HG02943 (cell line): Measurements from ENCODE around the gene NCR1.
"Not testable (repeated sequence)": the region's sequence is repeated elsewhere in the genome, so short reads cannot be mapped to it uniquely, and the experiment has no call there.

Experiments used
- ATAC-seq: cut with Tn5 transposase; IDR thresholded peaks from one replicate; pipeline ENCODE4 v1.9.1; 2021; ENCODE audit warnings: mild to moderate bottlenecking, low read depth, moderate library complexity; ENCODE audit not compliant: unreplicated experiment

Gene NCR1

GRCh38 chr19:54905803-54906511 is at the start of gene NCR1:
Gene NCR1, plus strand, starts transcription at chr19:54906148. Its CDS starts 40 bp downstream, at chr19:54906188.
- no peak for ATAC-seq

- ATAC-seq, result not testable (repeated sequence)
Measured at GRCh38 chr19:54858476-54858875, 47.5 kb upstream of the NCR1 start.

- not testable (repeated sequence) for ATAC-seq
Measured at GRCh38 chr19:54859421-54859820, 46.5 kb upstream of the NCR1 start.

- not testable (repeated sequence) for ATAC-seq
Measured at GRCh38 chr19:54863459-54863858, 42.5 kb upstream of the NCR1 start.

GRCh38 chr19:54871696-54872095 is 34.3 kb upstream of the NCR1 start:
- ATAC-seq, result no peak

GRCh38 chr19:54873990-54874389 is 32.0 kb upstream of the NCR1 start, which contains the start of gene FCAR:
Gene FCAR, plus strand, starts transcription at chr19:54874235. Its CDS starts 55 bp downstream, at chr19:54874290.
- no peak for ATAC-seq

GRCh38 chr19:54875506-54875905 is 30.4 kb upstream of the NCR1 start:
- no peak for ATAC-seq

GRCh38 chr19:54877471-54877870 is 28.5 kb upstream of the NCR1 start:
- no peak for ATAC-seq

- no peak for ATAC-seq
Measured at GRCh38 chr19:54881884-54882283, 24.1 kb upstream of the NCR1 start.

- no peak for ATAC-seq
Measured at GRCh38 chr19:54882758-54883157, 23.2 kb upstream of the NCR1 start.

GRCh38 chr19:54883228-54883627 is 22.7 kb upstream of the NCR1 start:
- ATAC-seq, result no peak

- no peak for ATAC-seq
Measured at GRCh38 chr19:54888239-54888638, 17.7 kb upstream of the NCR1 start.

- ATAC-seq, result no peak
Measured at GRCh38 chr19:54889566-54889965, 16.4 kb upstream of the NCR1 start.

- ATAC-seq, result no peak
Measured at GRCh38 chr19:54893406-54893805, 12.5 kb upstream of the NCR1 start.

GRCh38 chr19:54894106-54894505 is 11.8 kb upstream of the NCR1 start:
- ATAC-seq, result not testable (repeated sequence)

- ATAC-seq, result no peak
Measured at GRCh38 chr19:54896036-54896435, 9.9 kb upstream of the NCR1 start.

GRCh38 chr19:54898685-54899084 is 7.3 kb upstream of the NCR1 start:
- ATAC-seq, result not testable (repeated sequence)

GRCh38 chr19:54899646-54900045 is 6.3 kb upstream of the NCR1 start:
- not testable (repeated sequence) for ATAC-seq

GRCh38 chr19:54901153-54901552 is 4.8 kb upstream of the NCR1 start:
- not testable (repeated sequence) for ATAC-seq

- no peak for ATAC-seq
Measured at GRCh38 chr19:54902061-54902460, 3.9 kb upstream of the NCR1 start.

- no peak for ATAC-seq
Measured at GRCh38 chr19:54903303-54903702, 2.6 kb upstream of the NCR1 start.

GRCh38 chr19:54904261-54904660 is 1.7 kb upstream of the NCR1 start:
- ATAC-seq, result not testable (repeated sequence)
